Stomach (tissue), 9 donors: Measurements from ENCODE around the gene ABR. TPM values are rescaled to one million over a fixed set of nuclear protein-coding genes. Genes with fewer than 3 reads are reported as not detected.

Experiments used
- DNase-seq, 2 donors: peaks; one replicate each; pipeline versions ENCODE4 v3.0.0 to v3.0.0-alpha.2; 2013 to 2019
- H3K27ac ChIP-seq, 5 donors: fragments of 200-600 bp in 4 of 5; sonication (generic) in 4 of 5; one replicate each; pipeline ENCODE4 v1.5.1; 2013 to 2019; ENCODE audit warnings: mild to moderate bottlenecking in 1 of 5, moderate library complexity in 1 of 5
- H3K27me3 ChIP-seq, 3 donors: fragments of 200-600 bp; sonication (generic); one replicate each; pipeline ENCODE4 v1.5.1; 2017 to 2019; ENCODE audit warnings: mixed run types in 1 of 3
- H3K36me3 ChIP-seq, 4 donors: fragments of 200-600 bp; sonication (generic); 1 replicate in 3 of 4; 2 replicates in 1 of 4; pipeline ENCODE4 v1.5.1; 2016 to 2019
- H3K4me1 ChIP-seq, 4 donors: fragments of 200-600 bp; sonication (generic); one replicate each; pipeline ENCODE4 v1.5.1; 2016 to 2019
- H3K4me3 ChIP-seq, 4 donors: fragments of 200-600 bp; sonication (generic) in 3 of 4; one replicate each; pipeline ENCODE4 v1.5.1; 2016 to 2019; ENCODE audit warnings: mild to moderate bottlenecking in 1 of 4
- H3K9me3 ChIP-seq, 4 donors: fragments of 200-600 bp; sonication (generic); one replicate each; pipeline ENCODE4 v1.5.1; 2016 to 2019
- EP300 ChIP-seq: sonication (generic); formaldehyde crosslinking; IDR thresholded peaks from one replicate; pipeline ENCODE4 v1.6.1; 2017; ENCODE audit warnings: antibody characterized with exemption
- POLR2A ChIP-seq, 4 donors: fragments of 450-650 bp; IDR thresholded peaks; one replicate each; pipeline ENCODE4 v1.6.1; 2016; ENCODE audit warnings: antibody characterized with exemption in 4 of 4, control low read depth in 2 of 4, mild to moderate bottlenecking in 1 of 4, moderate library complexity in 1 of 4
- POLR2AphosphoS5 ChIP-seq, 3 donors: sonication (generic); formaldehyde crosslinking; IDR thresholded peaks; one replicate each; pipeline ENCODE4 v1.6.1; 2016; ENCODE audit warnings: antibody characterized with exemption in 3 of 3
- WGBS, 5 donors: extraction: QIAGEN DNeasy Blood & Tissue Kit in 3 of 5; methylation state at CpG; one replicate each; pipeline versions ENCODE4 v1.1.5 to v1.1.7; 2013 to 2018; 5-methylcytosine and 5-hydroxymethylcytosine counted together
- intact Hi-C: fragments of 100-400 bp; cut with DNase I; formaldehyde crosslinking; loops from one replicate; pipeline ENCODE4 v1.15.1; 2023; ENCODE audit warnings: low total_unique reads
- polyA plus RNA-seq, 3 donors: library from polyadenylated mRNA; stranded (reverse); fragments of 200-250 nt; gene quantifications; one replicate each; pipeline ENCODE4 v1.2.3, GENCODE V29; 2013
- total RNA-seq, 5 donors: library from RNA; depleted of rRNA; stranded (reverse); fragments of >200 nt; gene quantifications; one replicate each; pipeline versions ENCODE4 v1.1.0 to v1.2.3, GENCODE V29; 2014 to 2016
- TF ChIP-seq, protein P1 (sequence below), 7 experiments: fragments of 450-650 bp in 4 of 7; fragments of 200-600 bp in 3 of 7; sonication (generic) in 3 of 7; IDR thresholded peaks; one replicate each; pipeline ENCODE4 v1.5.1; 2016 to 2019; ENCODE audit warnings: antibody characterized with exemption in 7 of 7, control low read depth in 2 of 7, mild to moderate bottlenecking in 1 of 7
- donor health status: healthy with polysubstance abuse.
- donor health status: Bipolar disorder and iron deficiency.
- donor health status: healthy.

ABR gene
- total and polyA plus RNA-seq, 8 donors = 28.3 to 1,523 (median 73.4) TPM

DNA sequence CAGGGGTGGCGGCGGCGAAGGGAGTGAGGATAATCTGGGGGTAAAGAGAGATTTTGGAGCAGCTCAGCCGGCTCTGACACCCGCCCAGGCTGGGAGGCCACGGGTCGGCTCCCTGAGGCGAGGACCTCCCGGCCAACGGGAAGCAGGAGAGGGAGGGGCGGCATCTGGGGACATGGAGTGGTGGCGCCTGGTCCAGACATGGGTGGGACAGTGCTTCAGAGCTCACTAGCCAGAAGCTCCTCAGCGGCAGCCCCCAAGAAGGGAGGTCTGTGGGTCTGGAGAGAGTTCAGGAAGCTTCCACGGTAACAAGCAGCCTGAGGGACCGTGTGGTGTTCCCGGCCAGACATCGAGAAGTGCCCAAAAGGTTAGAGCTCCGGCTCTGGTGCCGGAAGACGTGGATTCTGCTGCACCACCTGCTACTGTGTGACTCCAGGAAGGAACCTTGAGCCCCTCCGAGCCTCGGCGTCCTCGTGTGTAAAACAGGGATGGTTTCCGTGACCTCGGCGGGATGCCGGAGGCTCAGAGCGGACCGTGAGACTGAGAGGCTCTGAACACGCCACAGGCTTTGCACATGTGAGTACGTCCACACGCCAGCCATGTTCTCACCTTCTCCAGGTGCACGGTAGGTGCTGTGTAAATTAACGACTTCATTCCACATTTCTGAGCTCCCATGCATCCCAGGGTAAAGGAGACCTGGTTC, 126.0 kb downstream of the ABR start:
- TF ChIP-seq POLR2AphosphoS5 (IDR thresholded peaks at IDR 0.05) = no peak
- TF ChIP-seq, protein P1, sequence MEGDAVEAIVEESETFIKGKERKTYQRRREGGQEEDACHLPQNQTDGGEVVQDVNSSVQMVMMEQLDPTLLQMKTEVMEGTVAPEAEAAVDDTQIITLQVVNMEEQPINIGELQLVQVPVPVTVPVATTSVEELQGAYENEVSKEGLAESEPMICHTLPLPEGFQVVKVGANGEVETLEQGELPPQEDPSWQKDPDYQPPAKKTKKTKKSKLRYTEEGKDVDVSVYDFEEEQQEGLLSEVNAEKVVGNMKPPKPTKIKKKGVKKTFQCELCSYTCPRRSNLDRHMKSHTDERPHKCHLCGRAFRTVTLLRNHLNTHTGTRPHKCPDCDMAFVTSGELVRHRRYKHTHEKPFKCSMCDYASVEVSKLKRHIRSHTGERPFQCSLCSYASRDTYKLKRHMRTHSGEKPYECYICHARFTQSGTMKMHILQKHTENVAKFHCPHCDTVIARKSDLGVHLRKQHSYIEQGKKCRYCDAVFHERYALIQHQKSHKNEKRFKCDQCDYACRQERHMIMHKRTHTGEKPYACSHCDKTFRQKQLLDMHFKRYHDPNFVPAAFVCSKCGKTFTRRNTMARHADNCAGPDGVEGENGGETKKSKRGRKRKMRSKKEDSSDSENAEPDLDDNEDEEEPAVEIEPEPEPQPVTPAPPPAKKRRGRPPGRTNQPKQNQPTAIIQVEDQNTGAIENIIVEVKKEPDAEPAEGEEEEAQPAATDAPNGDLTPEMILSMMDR (IDR thresholded peaks at IDR 0.05) = no peak
- TF ChIP-seq POLR2A (IDR thresholded peaks at IDR 0.05) = no peak
- no peak for TF ChIP-seq EP300
- no peak for DNase-seq
- H3K4me1 ChIP-seq = no peaks in the 10 kb centered on the region
- H3K9me3 ChIP-seq = no peaks in the 10 kb centered on the region
- no peak overlapping the region for H3K27ac ChIP-seq
- intact Hi-C loops = loop anchor here (10.0 kb wide), 1 partner anchor 49 kb away; no protein-coding TSS in a partner anchor
- no peaks in the 10 kb centered on the region for H3K27me3 ChIP-seq
- peaks cover 50 to 81% (median 74%) of the 10 kb centered on the region in 4 donors for H3K36me3 ChIP-seq
- 88 to 92% (median 90%) methylated on average over 26 to 35 of the region's 35 CpGs for WGBS, 5 donors
- no peak overlapping the region for H3K4me3 ChIP-seq

DNA sequence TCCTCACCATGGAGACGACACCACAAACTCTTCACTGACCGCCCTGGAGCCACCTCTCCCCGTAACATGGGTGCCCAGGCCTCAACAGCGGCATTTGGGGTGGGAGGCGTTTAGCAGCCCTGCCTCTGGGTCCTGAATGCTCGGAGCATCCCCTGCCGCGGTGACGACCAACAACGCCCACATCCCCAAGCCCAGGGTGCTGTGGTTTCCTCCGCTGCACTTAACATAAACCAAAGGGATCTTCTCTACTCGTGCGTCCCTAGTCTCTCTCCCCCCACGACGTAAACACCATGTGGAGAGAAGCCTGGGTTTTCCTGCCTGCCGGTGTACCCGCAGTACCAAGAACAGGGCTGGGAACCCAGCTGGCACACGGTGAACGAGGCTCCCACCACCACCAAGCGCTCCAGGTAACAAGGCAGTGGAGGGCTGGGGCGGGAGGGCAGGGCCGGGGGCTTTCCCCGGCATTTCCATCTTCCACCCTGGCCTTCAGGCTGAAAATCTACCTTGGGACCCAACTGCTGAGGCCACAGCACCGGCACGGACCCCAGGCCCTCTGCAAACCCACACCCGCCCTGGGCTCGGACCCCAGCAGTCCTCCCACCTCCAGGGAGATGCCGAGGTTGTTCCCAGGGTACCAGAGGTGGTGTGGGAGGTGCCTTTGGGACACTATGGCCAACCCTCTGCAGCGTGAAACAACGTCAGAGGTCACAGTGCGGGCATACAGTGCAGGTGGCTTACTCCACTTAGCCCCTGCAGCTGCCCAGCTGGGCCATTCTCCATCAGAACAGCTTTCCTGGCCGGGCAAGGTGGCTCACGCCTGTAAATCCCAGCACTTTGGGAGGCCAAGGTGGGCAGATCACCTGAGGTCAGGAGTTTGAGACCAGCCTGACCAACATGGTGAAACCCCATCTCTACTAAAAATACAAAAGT, 128.5 kb downstream of the ABR start:
- Histone ChIP-seq H3K4me3 (no peak overlapping the region), H3K9me3 (no peaks in the 10 kb centered on the region), H3K27ac (no peak overlapping the region), H3K4me1 (peaks cover 0 to 24% (median 12%) of the 10 kb centered on the region in 4 donors), H3K27me3 (no peaks in the 10 kb centered on the region), H3K36me3 (peaks cover 27 to 81% (median 74%) of the 10 kb centered on the region in 4 donors)
- intact Hi-C loops = loop anchor here (10.0 kb wide), 1 partner anchor 46 kb away; no protein-coding TSS in a partner anchor
- TF ChIP-seq POLR2A (IDR thresholded peaks at IDR 0.05) (no peak), EP300 (no peak), POLR2AphosphoS5 (IDR thresholded peaks at IDR 0.05) (no peak)
- TF ChIP-seq, protein P1 (IDR thresholded peaks at IDR 0.05) = no peak
- DNase-seq = no peak
- WGBS, 5 donors = 85 to 92% (median 85%) methylated on average over 27 to 33 of the region's 33 CpGs

DNA sequence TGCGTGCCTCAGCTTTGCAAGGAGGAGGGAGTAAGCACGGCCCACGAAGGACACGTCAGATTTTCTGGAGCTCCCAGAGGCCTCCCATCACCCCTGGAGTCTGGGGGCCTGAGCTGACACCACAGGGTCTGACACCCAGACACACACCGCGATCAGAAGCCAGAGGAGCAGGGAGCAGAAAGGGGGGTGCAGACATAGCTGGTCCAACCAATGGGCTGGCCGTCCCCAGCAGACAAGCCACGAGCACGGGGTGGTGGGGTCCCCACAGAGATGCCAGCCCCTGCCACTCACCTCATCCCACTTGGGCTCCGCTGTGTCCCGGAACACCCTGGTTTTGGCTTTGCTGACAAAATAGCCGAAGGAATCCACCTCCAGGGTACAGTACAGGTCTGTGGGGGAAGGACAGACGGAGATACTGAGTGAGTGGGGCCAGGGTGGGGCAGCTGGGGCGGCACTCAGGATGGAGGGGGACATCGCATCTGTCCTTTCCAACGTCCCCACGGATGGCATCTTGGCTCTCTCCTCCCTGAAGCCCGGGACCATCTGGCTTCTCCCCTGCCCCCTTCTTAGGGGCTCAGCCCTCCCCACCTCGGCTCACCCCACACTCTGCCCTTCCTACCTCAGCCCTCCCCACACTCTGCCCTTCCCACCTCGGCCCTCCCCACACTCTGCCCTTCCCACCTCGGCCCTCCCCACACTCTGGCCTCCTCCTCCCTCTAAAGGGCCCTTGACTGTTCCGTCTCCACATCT, 129.4 kb downstream of the ABR start:
- H3K4me3 ChIP-seq = no peak overlapping the region
- intact Hi-C loops = loop anchor here (10.0 kb wide), 1 partner anchor 46 kb away; no protein-coding TSS in a partner anchor
- no peak overlapping the region for H3K27ac ChIP-seq
- 77 to 87% (median 81%) methylated on average over 16 to 22 of the region's 22 CpGs for WGBS, 5 donors
- H3K27me3 ChIP-seq = no peaks in the 10 kb centered on the region
- TF ChIP-seq, protein P1 (IDR thresholded peaks at IDR 0.05) = no peak
- TF ChIP-seq EP300 = no peak
- no peak for TF ChIP-seq POLR2AphosphoS5 (IDR thresholded peaks at IDR 0.05)
- TF ChIP-seq POLR2A (IDR thresholded peaks at IDR 0.05) = no peak
- peaks cover 0 to 24% (median 12%) of the 10 kb centered on the region in 4 donors for H3K4me1 ChIP-seq
- peaks cover 22 to 82% (median 71%) of the 10 kb centered on the region in 4 donors for H3K36me3 ChIP-seq
- no peak for DNase-seq
- no peaks in the 10 kb centered on the region for H3K9me3 ChIP-seq
